HUDEP-2 (cell line): ENCODE results near the gene PHPT1.
"Not testable (repeated sequence)": the region's sequence is repeated elsewhere in the genome, so short reads cannot be mapped to it uniquely, and the experiment has no call there.

Experiments used
- DNase-seq, 76 experiments: peaks; one replicate each; lab custom pipeline; 2025; ENCODE audit not compliant: unreplicated experiment in 76 of 76; lab: John Stamatoyannopoulos, UW

Gene PHPT1

GRCh38 chr9:136881691-136882108 lies 32.5 kb downstream of the PHPT1 start:
- DNase-seq, result peak in 2 of 76 experiments; percentile 11 to 23

GRCh38 chr9:136882109-136882946 lies 33.1 kb downstream of the PHPT1 start:
- peak in 20 of 76 experiments; percentile 13 to 50 (median 32) for DNase-seq

- not testable (repeated sequence) for DNase-seq
Measured at GRCh38 chr9:136882947-136883283, 33.7 kb downstream of the PHPT1 start.

- not testable (repeated sequence) for DNase-seq
Measured at GRCh38 chr9:136883670-136884069, 34.5 kb downstream of the PHPT1 start.

- peak in 75 of 76 experiments; percentile 30 to 98 (median 95) for DNase-seq
Measured at GRCh38 chr9:136885950-136886578, 36.9 kb downstream of the PHPT1 start, which contains the start of gene TRAF2. Gene TRAF2, plus strand, starts transcription at chr9:136886516. Its CDS starts 12,225 bp downstream, at chr9:136898741.

GRCh38 chr9:136886610-136887597 lies 37.7 kb downstream of the PHPT1 start:
- peak in 2 of 76 experiments; percentile 7 to 14 for DNase-seq

GRCh38 chr9:136888454-136888853 lies 39.2 kb downstream of the PHPT1 start:
- no peak for DNase-seq

- DNase-seq, result no peak
Measured at GRCh38 chr9:136889858-136890257, 40.6 kb downstream of the PHPT1 start.

GRCh38 chr9:136890661-136891060 lies 41.5 kb downstream of the PHPT1 start:
- DNase-seq, result no peak

- no peak for DNase-seq
Measured at GRCh38 chr9:136896027-136896426, 46.8 kb downstream of the PHPT1 start.

- DNase-seq, result no peak
Measured at GRCh38 chr9:136898483-136899100, 49.4 kb downstream of the PHPT1 start.

- no peak for DNase-seq
Measured at GRCh38 chr9:136899196-136899595, 50.0 kb downstream of the PHPT1 start.

- no peak for DNase-seq
Measured at GRCh38 chr9:136900556-136900955, 51.3 kb downstream of the PHPT1 start.
